Endothelial cell of umbilical vein (primary cell): ENCODE results near the gene C1orf167. TPM values are rescaled to one million over a fixed set of nuclear protein-coding genes. Genes with fewer than 3 reads are reported as not detected.

Source experiments
- BruUV-seq: library from RNA; stranded (reverse); fragments of 400-500 nt; replicated peaks from 2 replicates; lab custom pipeline; 2021; lab: Mats Ljungman, UMichigan
- CTCF ChIA-PET: fragments of 300-600, 350-600 bp; sonication (Branson Sonifier 250); formaldehyde crosslinking; loops from one replicate; lab custom pipeline; 2021; ENCODE audit warnings: antibody characterized with exemption, inconsistent platforms; lab: Charles Lee
- POLR2A ChIA-PET: fragments of 300-600, 350-600 bp; sonication (Branson Sonifier 250); formaldehyde crosslinking; loops from one replicate; lab custom pipeline; 2021; ENCODE audit warnings: antibody characterized with exemption, inconsistent platforms; lab: Charles Lee
- DNase-seq: peaks from one replicate; pipeline ENCODE4 v3.0.0-alpha.2; 2011; ENCODE audit warnings: low read depth, low spot score
- FAIRE-seq: peaks from 2 replicates; lab custom pipeline; 2011; peaks lifted over from hg19 to GRCh38; lab: Jason Lieb, UNC
- H2AFZ ChIP-seq: 2 replicates; pipeline ENCODE4 v1.6.0; 2012; ENCODE audit warnings: low read depth, low read length, control low read depth, inconsistent platforms
- H3K27ac ChIP-seq: 2 replicates; pipeline ENCODE4 v1.5.1; 2011; ENCODE audit warnings: low read depth, mild to moderate bottlenecking, control low read depth, low read length, moderate library complexity; ENCODE audit not compliant: insufficient read depth
- H3K27me3 ChIP-seq, 2 experiments: 2 replicates each; pipeline versions ENCODE4 v1.6.0 to v1.6.1; 2011; ENCODE audit warnings: low read length in 2 of 2, mixed read lengths in 1 of 2; ENCODE audit not compliant: control insufficient read depth in 2 of 2, insufficient read depth in 2 of 2
- H3K36me3 ChIP-seq, 2 experiments: 2 replicates in 1 of 2; 3 replicates in 1 of 2; pipeline ENCODE4 v1.5.1; 2011; ENCODE audit warnings: low read length in 2 of 2, mild to moderate bottlenecking in 1 of 2, moderate library complexity in 1 of 2; ENCODE audit not compliant: control insufficient read depth in 2 of 2, insufficient read depth in 2 of 2; ENCODE audit errors: extremely low read depth in 1 of 2
- H3K4me1 ChIP-seq: 3 replicates; pipeline ENCODE4 v1.5.1; 2011; ENCODE audit warnings: mild to moderate bottlenecking, low read length; ENCODE audit not compliant: control insufficient read depth, insufficient read depth; ENCODE audit errors: extremely low read depth
- H3K4me2 ChIP-seq: 2 replicates; pipeline ENCODE4 v1.6.1; 2011; ENCODE audit warnings: low read length, control low read depth, mixed read lengths; ENCODE audit not compliant: insufficient read depth
- H3K4me3 ChIP-seq, 3 experiments: fragments of 200-600 bp in 1 of 3; sonication (generic), shearing (Covaris generic) in 1 of 3; replicated peaks in 1 of 3; 2 replicates each; pipeline ENCODE4 v1.5.1; 2011 to 2016; ENCODE audit warnings: control low read depth in 3 of 3, low read length in 3 of 3, mild to moderate bottlenecking in 2 of 3, inconsistent platforms in 1 of 3, low read depth in 1 of 3, moderate library complexity in 1 of 3; ENCODE audit not compliant: insufficient read depth in 1 of 3
- H3K79me2 ChIP-seq: 2 replicates; pipeline ENCODE4 v1.6.0; 2012; ENCODE audit warnings: low read length, inconsistent platforms; ENCODE audit not compliant: control insufficient read depth, insufficient read depth
- H3K9ac ChIP-seq: replicated peaks from 2 replicates; pipeline ENCODE3; 2011; ENCODE audit warnings: low read length, control low read depth; ENCODE audit not compliant: insufficient read depth; ENCODE audit errors: extremely low read depth
- H3K9me1 ChIP-seq: replicated peaks from 3 replicates; pipeline ENCODE4 v1.6.0; 2011; ENCODE audit warnings: mild to moderate bottlenecking, low read length; ENCODE audit not compliant: control insufficient read depth, insufficient read depth; ENCODE audit errors: extremely low read depth
- H3K9me3 ChIP-seq: replicated peaks from 2 replicates; pipeline ENCODE4 v1.5.1; 2012; ENCODE audit warnings: low read length, inconsistent platforms; ENCODE audit not compliant: control insufficient read depth, insufficient read depth
- H4K20me1 ChIP-seq: replicated peaks from 2 replicates; pipeline ENCODE3; 2011; ENCODE audit warnings: mild to moderate bottlenecking, low read length; ENCODE audit not compliant: control insufficient read depth, insufficient read depth; ENCODE audit errors: extremely low read depth
- CTCF ChIP-seq, 2 donors: IDR thresholded peaks; 1 replicate in 1 of 2; 2 replicates in 1 of 2; pipeline ENCODE4 v1.5.1; 2011; ENCODE audit warnings: low read length in 2 of 2, mild to moderate bottlenecking in 2 of 2, moderate library complexity in 2 of 2, control low read depth in 1 of 2, inconsistent platforms in 1 of 2, low read depth in 1 of 2; ENCODE audit not compliant: insufficient read depth in 1 of 2; ENCODE audit errors: extremely low read depth in 1 of 2
- EZH2 ChIP-seq: IDR thresholded peaks from 2 replicates; pipeline ENCODE4 v1.6.1; 2012; ENCODE audit warnings: borderline replicate concordance, low read depth, mild to moderate bottlenecking, moderate library complexity, low read length, inconsistent platforms; ENCODE audit not compliant: severe bottlenecking
- FOS ChIP-seq: IDR thresholded peaks from 2 replicates; pipeline ENCODE4 v1.6.1; 2011; ENCODE audit warnings: mild to moderate bottlenecking, low read length, moderate library complexity, borderline replicate concordance; ENCODE audit not compliant: insufficient read depth
- GATA2 ChIP-seq: IDR thresholded peaks from 2 replicates; pipeline ENCODE4 v1.7.0; 2011; ENCODE audit warnings: low read depth, mild to moderate bottlenecking, moderate library complexity, mixed read lengths, low read length; ENCODE audit not compliant: insufficient read length, insufficient read depth
- JUN ChIP-seq: IDR thresholded peaks from 2 replicates; pipeline ENCODE4 v1.6.1; 2011; ENCODE audit warnings: borderline replicate concordance, low read depth; ENCODE audit not compliant: insufficient read length, insufficient read depth
- MAX ChIP-seq: IDR thresholded peaks from 2 replicates; pipeline ENCODE4 v1.6.1; 2011; ENCODE audit not compliant: insufficient read depth, insufficient read length
- MYC ChIP-seq: IDR thresholded peaks from one replicate; pipeline ENCODE4 v1.6.1; 2011; ENCODE audit warnings: mild to moderate bottlenecking, low read depth, low read length
- POLR2A ChIP-seq: IDR thresholded peaks from 2 replicates; pipeline ENCODE4 v1.6.1; 2012; ENCODE audit warnings: low read depth, mild to moderate bottlenecking, control low read depth, low read length
- POLR2AphosphoS5 ChIP-seq: IDR thresholded peaks from 2 replicates; pipeline ENCODE4 v1.6.1; 2012; ENCODE audit warnings: low read depth, mild to moderate bottlenecking, control low read depth, low read length, moderate library complexity; ENCODE audit not compliant: insufficient read depth
- dilution Hi-C: fragments of 300-500 bp; cut with MboI; formaldehyde crosslinking; loops from one replicate; pipeline ENCODE4 v1.15.0; 2019; ENCODE audit warnings: low sequenced_read_pairs; ENCODE audit not compliant: extremely low pct_ligation_motif_present
- intact Hi-C: fragments of 100-400 bp; cut with micrococcal nuclease; formaldehyde crosslinking; loops from one replicate; pipeline ENCODE4 v1.10.0; 2022
- polyA plus RNA-seq, 4 experiments: library from polyadenylated mRNA; depleted of rRNA in 3 of 4; stranded (reverse) in 3 of 4; unstranded in 1 of 4; fragments of >200 nt; gene quantifications; 2 replicates each; pipeline versions ENCODE4 v1.2.1 to v1.2.3, GENCODE V29; 2011 to 2012; ENCODE audit warnings: missing spikeins in 1 of 4
- total RNA-seq: library from RNA; stranded (reverse); gene quantifications from 2 replicates; pipeline ENCODE4 v1.2.3, GENCODE V29; 2021

Gene C1orf167
- total and polyA plus RNA-seq, 2 donors (not counting 3 experiments of a cell fraction or from before 2014, with no cell fraction given): not detected

- no peak for FAIRE-seq
- DNase-seq: no peak
- Histone ChIP-seq H3K4me1 (no peaks in the 10 kb centered on the region), H3K27ac (no peak overlapping the region), H3K9ac (no peak overlapping the region), H3K4me3 (no peak overlapping the region), H3K4me2 (no peak overlapping the region), H3K79me2 (no peaks in the 10 kb centered on the region), H3K9me1 (no peaks in the 10 kb centered on the region), H2AFZ (no peak overlapping the region), H3K27me3 (peaks cover 0 to 2% of the 10 kb centered on the region in 2 experiments), H4K20me1 (no peaks in the 10 kb centered on the region), H3K9me3 (no peaks in the 10 kb centered on the region), H3K36me3 (no peaks in the 10 kb centered on the region)
- dilution Hi-C loops (no loop called here), intact Hi-C loops (no loop called here)
- POLR2A ChIA-PET: no interaction called here
- no TSS peak for BruUV-seq
- CTCF ChIA-PET: interaction anchor here (2.0 to 4.2 kb wide), 3 partner anchors 18 to 62 kb away, joined by 9 to 50 read pairs (median 18); partner anchors contain the start of gene FBXO6
- TF ChIP-seq POLR2AphosphoS5: no peak
Measured at GRCh38 chr1:11712285-11712684, 49.7 kb upstream of the C1orf167 start.

GRCh38 chr1:11713095-11713494 is 48.9 kb upstream of the C1orf167 start:
- Histone ChIP-seq H3K4me1 (no peaks in the 10 kb centered on the region), H3K4me2 (no peak overlapping the region), H3K27me3 (peaks cover 0 to 2% of the 10 kb centered on the region in 2 experiments), H3K9me3 (no peaks in the 10 kb centered on the region), H3K27ac (no peak overlapping the region), H2AFZ (no peak overlapping the region), H3K79me2 (no peaks in the 10 kb centered on the region), H3K9ac (no peak overlapping the region), H3K9me1 (no peaks in the 10 kb centered on the region), H4K20me1 (no peaks in the 10 kb centered on the region), H3K36me3 (no peaks in the 10 kb centered on the region), H3K4me3 (no peak overlapping the region)
- intact Hi-C loops: no loop called here
- DNase-seq (no peak), FAIRE-seq (no peak)
- CTCF ChIA-PET: interaction anchor here (2.8 to 9.8 kb wide), 3 partner anchors 49 to 63 kb away, joined by 9 to 170 read pairs (median 50); partner anchors contain the start of gene FBXO6
- BruUV-seq: no TSS peak
- dilution Hi-C loops: no loop called here
- POLR2A ChIA-PET: no interaction called here
- no peak for TF ChIP-seq POLR2A
- no peak for TF ChIP-seq MYC
- TF ChIP-seq MAX: no peak
- no peak for TF ChIP-seq GATA2
- no peak for TF ChIP-seq CTCF (IDR thresholded peaks at IDR 0.05; ENCODE audit: extremely low read depth in 1 of 2, insufficient read depth in 1 of 2, low read depth in 1 of 2, low read length in 2 of 2)
- TF ChIP-seq JUN: no peak
- no peak for TF ChIP-seq FOS
- no peak for TF ChIP-seq EZH2
- TF ChIP-seq POLR2AphosphoS5: no peak
